Upper lobe of right lung (tissue), 1 donor: ENCODE measurements around the gene RBP2. TPM values are rescaled to one million over a fixed set of nuclear protein-coding genes. Genes with fewer than 3 reads are reported as not detected.

ENCODE experiments used
- ATAC-seq: fragments of 200-7000 bp; cut with Tn5 transposase; one replicate; pipeline ENCODE4 v1.9.1; 2020; ENCODE audit warnings: mild to moderate bottlenecking, moderate library complexity
- DNase-seq: peaks from one replicate; pipeline ENCODE4 v3.0.0-alpha.2; 2020
- H3K27ac ChIP-seq: fragments of 200-600 bp; one replicate; pipeline ENCODE4 v1.8.0; 2022
- H3K27me3 ChIP-seq: fragments of 200-600 bp; one replicate; pipeline ENCODE4 v1.8.0; 2022; ENCODE audit warnings: mild to moderate bottlenecking
- H3K36me3 ChIP-seq: fragments of 200-600 bp; one replicate; pipeline ENCODE4 v1.8.0; 2022
- H3K4me1 ChIP-seq: fragments of 200-600 bp; one replicate; pipeline ENCODE4 v1.8.0; 2022
- H3K4me3 ChIP-seq: fragments of 200-600 bp; one replicate; pipeline ENCODE4 v1.8.0; 2022; ENCODE audit warnings: mild to moderate bottlenecking
- H3K9me3 ChIP-seq: fragments of 200-600 bp; one replicate; pipeline ENCODE4 v1.8.0; 2022
- intact Hi-C: fragments of 100-400 bp; cut with DNase I; formaldehyde crosslinking; loops from one replicate; pipeline ENCODE4 v1.11.0; 2022
- total RNA-seq: library from RNA; stranded (reverse); fragmentation: NEBNext Ultra II Directional; extraction: Animal tissue kit (Norgen Biotek cat#: 25700); gene quantifications from one replicate; pipeline ENCODE4 v1.2.1, GENCODE V29; 2021
- TF ChIP-seq, protein P1 (sequence below): fragments of 200-600 bp; IDR thresholded peaks from one replicate; pipeline ENCODE4 v1.8.0; 2022; ENCODE audit warnings: antibody characterized with exemption
- donor health status: DM: no; HTN: yes; CAD: no; lungs with severe emphysema.

RBP2 gene
- total RNA-seq, 1 donor from 2014 or later: 2.1 TPM

GRCh38 chr3:139434228-139434627 lies 42.1 kb downstream of the RBP2 start:
- H3K9me3 ChIP-seq: no peaks in the 10 kb centered on the region
- no peaks in the 10 kb centered on the region for H3K36me3 ChIP-seq
- H3K27me3 ChIP-seq: no peaks in the 10 kb centered on the region
- peak overlapping the region; percentile 33 for H3K27ac ChIP-seq
- DNase-seq (no peak), ATAC-seq (no peak)
- TF ChIP-seq, protein P1, sequence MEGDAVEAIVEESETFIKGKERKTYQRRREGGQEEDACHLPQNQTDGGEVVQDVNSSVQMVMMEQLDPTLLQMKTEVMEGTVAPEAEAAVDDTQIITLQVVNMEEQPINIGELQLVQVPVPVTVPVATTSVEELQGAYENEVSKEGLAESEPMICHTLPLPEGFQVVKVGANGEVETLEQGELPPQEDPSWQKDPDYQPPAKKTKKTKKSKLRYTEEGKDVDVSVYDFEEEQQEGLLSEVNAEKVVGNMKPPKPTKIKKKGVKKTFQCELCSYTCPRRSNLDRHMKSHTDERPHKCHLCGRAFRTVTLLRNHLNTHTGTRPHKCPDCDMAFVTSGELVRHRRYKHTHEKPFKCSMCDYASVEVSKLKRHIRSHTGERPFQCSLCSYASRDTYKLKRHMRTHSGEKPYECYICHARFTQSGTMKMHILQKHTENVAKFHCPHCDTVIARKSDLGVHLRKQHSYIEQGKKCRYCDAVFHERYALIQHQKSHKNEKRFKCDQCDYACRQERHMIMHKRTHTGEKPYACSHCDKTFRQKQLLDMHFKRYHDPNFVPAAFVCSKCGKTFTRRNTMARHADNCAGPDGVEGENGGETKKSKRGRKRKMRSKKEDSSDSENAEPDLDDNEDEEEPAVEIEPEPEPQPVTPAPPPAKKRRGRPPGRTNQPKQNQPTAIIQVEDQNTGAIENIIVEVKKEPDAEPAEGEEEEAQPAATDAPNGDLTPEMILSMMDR: no peak
- no peak overlapping the region for H3K4me3 ChIP-seq
- intact Hi-C loops: no loop called here
- peaks cover 5% of the 10 kb centered on the region for H3K4me1 ChIP-seq

GRCh38 chr3:139433089-139433488 lies 43.2 kb downstream of the RBP2 start:
- H3K27me3 ChIP-seq: no peaks in the 10 kb centered on the region
- no peak for DNase-seq
- no peaks in the 10 kb centered on the region for H3K36me3 ChIP-seq
- H3K4me1 ChIP-seq: peaks cover 5% of the 10 kb centered on the region
- no peak overlapping the region for H3K4me3 ChIP-seq
- intact Hi-C loops: no loop called here
- H3K27ac ChIP-seq: no peak overlapping the region
- no peaks in the 10 kb centered on the region for H3K9me3 ChIP-seq
- TF ChIP-seq, protein P1: no peak
- no peak for ATAC-seq

DNA sequence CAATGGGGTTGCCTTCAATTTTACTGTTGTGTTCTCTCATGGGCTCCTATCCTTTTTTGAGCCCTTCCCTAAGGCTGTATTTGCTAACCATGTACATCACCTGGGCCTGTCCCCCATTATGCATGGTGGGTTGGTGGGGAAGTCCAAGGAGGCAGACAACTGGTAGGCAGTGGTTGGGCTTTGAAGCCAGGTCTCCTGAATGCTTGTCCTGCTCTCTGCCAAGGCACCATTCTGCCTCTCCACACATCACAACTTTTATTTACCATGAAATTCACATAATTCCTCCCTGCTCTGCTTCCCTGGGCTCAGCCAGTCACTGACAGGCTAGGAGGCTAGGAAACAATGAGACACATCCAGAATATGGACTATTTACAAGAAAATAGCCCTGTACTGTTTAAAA lies 45.8 kb downstream of the RBP2 start:
- Histone ChIP-seq H3K4me3 (no peak overlapping the region), H3K36me3 (no peaks in the 10 kb centered on the region), H3K27ac (no peak overlapping the region), H3K27me3 (no peaks in the 10 kb centered on the region), H3K9me3 (no peaks in the 10 kb centered on the region), H3K4me1 (peaks cover 5% of the 10 kb centered on the region)
- ATAC-seq: no peak
- intact Hi-C loops: no loop called here
- no peak for DNase-seq
- TF ChIP-seq, protein P1: no peak

GRCh38 chr3:139427283-139428060 lies 48.8 kb downstream of the RBP2 start:
- intact Hi-C loops: loop anchor here (10.0 kb wide), 1 partner anchor 137 kb away; no protein-coding TSS in a partner anchor
- no peak for DNase-seq

GRCh38 chr3:139425745-139426400 lies 50.4 kb downstream of the RBP2 start:
- TF ChIP-seq, protein P1: no peak
- Histone ChIP-seq H3K9me3 (no peaks in the 10 kb centered on the region), H3K27ac (no peak overlapping the region), H3K36me3 (no peaks in the 10 kb centered on the region), H3K4me3 (no peak overlapping the region), H3K27me3 (no peaks in the 10 kb centered on the region), H3K4me1 (no peaks in the 10 kb centered on the region)
- intact Hi-C loops: loop anchor here (10.0 kb wide), 1 partner anchor 139 kb away; no protein-coding TSS in a partner anchor
- DNase-seq: no peak
- ATAC-seq: no peak

More at GRCh38 chr3:139427283-139428060, 48.8 kb downstream of the RBP2 start:
- Histone ChIP-seq H3K4me3 (no peak overlapping the region), H3K27ac (no peak overlapping the region), H3K9me3 (no peaks in the 10 kb centered on the region), H3K36me3 (no peaks in the 10 kb centered on the region), H3K27me3 (no peaks in the 10 kb centered on the region), H3K4me1 (no peaks in the 10 kb centered on the region)
- ATAC-seq: peak; percentile 95
- TF ChIP-seq, protein P1: peak; percentile 84
